Measurements from ENCODE around the gene BCL2L2. TPM values are rescaled to one million over a fixed set of nuclear protein-coding genes. Genes with fewer than 3 reads are reported as not detected.

The BCL2L2 gene
- total and polyA plus RNA-seq, 10 of the 15 experiments (the other 5 are each of a cell fraction or from before 2014, with no cell fraction given) = 1.4 to 14.7 (median 7.1) TPM

DNA sequence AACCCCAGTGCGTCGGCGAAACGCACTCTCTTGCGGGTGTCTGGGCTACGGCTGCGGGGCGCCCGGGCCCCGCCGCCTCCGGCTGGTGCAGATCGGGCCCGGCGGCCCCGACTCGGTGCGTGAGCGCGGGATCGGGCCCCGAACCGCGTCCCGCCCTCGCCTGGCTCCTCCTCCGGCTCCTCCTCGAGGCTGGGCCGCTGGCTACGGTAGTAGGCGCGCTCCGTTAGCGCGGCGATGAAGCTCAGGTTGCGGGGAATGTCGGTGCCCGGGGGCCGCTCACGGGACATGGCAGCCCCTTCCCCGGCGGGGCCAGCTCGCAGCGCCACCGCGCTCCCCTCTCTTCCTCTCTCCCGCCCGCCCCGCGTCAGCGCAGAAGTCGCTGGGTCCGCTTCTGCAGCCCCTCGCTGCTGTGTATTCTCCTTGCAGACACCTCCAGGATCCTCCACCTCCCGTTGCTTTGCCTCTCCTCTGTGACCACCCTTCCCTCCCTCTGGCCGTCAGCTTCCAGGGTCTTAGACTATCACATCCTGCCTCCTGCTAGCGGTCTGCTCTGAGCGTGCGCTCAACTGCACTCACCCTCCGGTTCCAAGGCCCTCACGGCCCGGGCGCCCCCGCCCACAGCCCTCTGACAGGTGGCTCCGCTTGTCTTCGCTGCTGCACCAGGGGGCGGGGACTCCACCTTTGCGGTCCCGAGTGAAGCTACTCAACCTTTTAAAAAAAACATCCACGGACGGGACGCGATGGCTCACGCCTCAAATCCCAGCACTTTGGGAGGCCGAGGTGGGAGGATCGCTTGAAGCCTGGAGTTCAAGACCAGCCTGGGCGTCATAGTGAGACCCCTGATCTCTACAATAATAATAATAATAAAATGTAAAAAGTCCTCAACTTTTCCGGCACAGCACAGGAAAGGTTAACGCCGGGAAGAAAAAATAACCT is 4.1 kb upstream of the BCL2L2 start, which contains the start of gene PPP1R3E:
PPP1R3E (minus strand) TSS at position 570 of the 936 bp plus-strand sequence; CDS start at position 287, 283 bp downstream.
- no peaks in the 10 kb centered on the region for H3K36me3 ChIP-seq (ENCODE audit: control insufficient read depth in 2 of 2, insufficient read depth in 2 of 2, low read length in 1 of 2)
- intact Hi-C loops (cut with micrococcal nuclease; ENCODE audit: unreplicated experiment) (no loop called here), in situ Hi-C loops (cut with MboI) (loop anchor here (10.0 to 25.0 kb wide), 2 partner anchors 810 to 1132 kb away; partner anchors contain the start of genes DCAF11 and NRL)
- SMC1A ChIA-PET (ENCODE audit: uncharacterized antibody, unreplicated experiment) = interaction anchor here (0.8 to 7.1 kb wide), 5 partner anchors 10 to 226 kb away, joined by 3 to 48 read pairs (median 3); partner anchors contain the start of genes ACIN1, C14orf119, HOMEZ and PABPN1
- H3K79me2 ChIP-seq (ENCODE audit: control insufficient read depth, insufficient read depth, low read length) = peaks cover 23% of the 10 kb centered on the region
- peak within 1 kb of the TSS; percentile 92 for H2AFZ ChIP-seq (ENCODE audit: control insufficient read depth, low read depth, low read length)
- FAIRE-seq = peak; percentile 59
- RAD21 ChIA-PET (ENCODE audit: unreplicated experiment) = interaction anchor here (0.8 to 8.7 kb wide), 3 partner anchors 17 to 208 kb away, joined by 4 to 103 read pairs (median 21); partner anchors contain the start of genes ACIN1, C14orf119, HOMEZ and PABPN1
- peak within 1 kb of the TSS; percentile 67 for H3K4me3 ChIP-seq
- H3K4me1 ChIP-seq (ENCODE audit: control insufficient read depth, insufficient read depth, low read length) = peaks cover 14% of the 10 kb centered on the region
- no peaks in the 10 kb centered on the region for H3K27me3 ChIP-seq (replicated peaks in 1 of 2; ENCODE audit: control insufficient read depth in 2 of 2, insufficient read depth in 2 of 2, low read length in 1 of 2)
- BruUV-seq (replicated peaks) = no TSS peak
- H3K9ac ChIP-seq (ENCODE audit: control insufficient read depth, insufficient read depth, low read length) = peak within 1 kb of the TSS; percentile 78
- POLR2A ChIA-PET = interaction anchor here (0.6 to 5.7 kb wide), 5 partner anchors 14 to 208 kb away, joined by 3 to 98 read pairs (median 4); partner anchors contain the start of genes ACIN1, C14orf119, HOMEZ and PABPN1
- DNase-seq (ENCODE audit: low read depth, low spot score) = no peak
- peak within 1 kb of the TSS; percentile 73 for H3K4me2 ChIP-seq (ENCODE audit: control insufficient read depth, insufficient read depth)
- no peaks in the 10 kb centered on the region for H3K9me3 ChIP-seq (replicated peaks; ENCODE audit: control insufficient read depth, insufficient read depth, low read length)
- CTCF ChIA-PET = interaction anchor here (0.7 to 5.8 kb wide), 15 partner anchors 8 to 234 kb away, joined by 3 to 77 read pairs (median 4); partner anchors contain the start of genes HOMEZ and PABPN1
- H4K20me1 ChIP-seq (ENCODE audit: control insufficient read depth, insufficient read depth) = no peaks in the 10 kb centered on the region
- peak; percentile 60 for ATAC-seq
- H3K27ac ChIP-seq (ENCODE audit: control insufficient read depth, insufficient read depth) = peak within 1 kb of the TSS; percentile 84
- under 1% methylated on average over 74 of the region's 81 CpGs for WGBS (ENCODE audit: insufficient coverage, insufficient replicate concordance, low lambda C conversion rate, missing lambda C conversion rate)
- peak; percentile 84 for TF ChIP-seq POLR2A (IDR thresholded peaks at IDR 0.05; ENCODE audit: low read depth, low read length)
- TF ChIP-seq RUNX3 (IDR thresholded peaks at IDR 0.05; ENCODE audit: low read length) = peak; percentile 75
- TF ChIP-seq PAX8 (IDR thresholded peaks at IDR 0.05) = no peak
- TF ChIP-seq, protein P1, sequence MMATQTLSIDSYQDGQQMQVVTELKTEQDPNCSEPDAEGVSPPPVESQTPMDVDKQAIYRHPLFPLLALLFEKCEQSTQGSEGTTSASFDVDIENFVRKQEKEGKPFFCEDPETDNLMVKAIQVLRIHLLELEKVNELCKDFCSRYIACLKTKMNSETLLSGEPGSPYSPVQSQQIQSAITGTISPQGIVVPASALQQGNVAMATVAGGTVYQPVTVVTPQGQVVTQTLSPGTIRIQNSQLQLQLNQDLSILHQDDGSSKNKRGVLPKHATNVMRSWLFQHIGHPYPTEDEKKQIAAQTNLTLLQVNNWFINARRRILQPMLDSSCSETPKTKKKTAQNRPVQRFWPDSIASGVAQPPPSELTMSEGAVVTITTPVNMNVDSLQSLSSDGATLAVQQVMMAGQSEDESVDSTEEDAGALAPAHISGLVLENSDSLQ (IDR thresholded peaks at IDR 0.05) = peak; percentile 78
- TF ChIP-seq BACH1 (IDR thresholded peaks at IDR 0.05; ENCODE audit: borderline replicate concordance) = peak; percentile 37; the same call in 1 of the 2 replicates
- TF ChIP-seq, protein P2, sequence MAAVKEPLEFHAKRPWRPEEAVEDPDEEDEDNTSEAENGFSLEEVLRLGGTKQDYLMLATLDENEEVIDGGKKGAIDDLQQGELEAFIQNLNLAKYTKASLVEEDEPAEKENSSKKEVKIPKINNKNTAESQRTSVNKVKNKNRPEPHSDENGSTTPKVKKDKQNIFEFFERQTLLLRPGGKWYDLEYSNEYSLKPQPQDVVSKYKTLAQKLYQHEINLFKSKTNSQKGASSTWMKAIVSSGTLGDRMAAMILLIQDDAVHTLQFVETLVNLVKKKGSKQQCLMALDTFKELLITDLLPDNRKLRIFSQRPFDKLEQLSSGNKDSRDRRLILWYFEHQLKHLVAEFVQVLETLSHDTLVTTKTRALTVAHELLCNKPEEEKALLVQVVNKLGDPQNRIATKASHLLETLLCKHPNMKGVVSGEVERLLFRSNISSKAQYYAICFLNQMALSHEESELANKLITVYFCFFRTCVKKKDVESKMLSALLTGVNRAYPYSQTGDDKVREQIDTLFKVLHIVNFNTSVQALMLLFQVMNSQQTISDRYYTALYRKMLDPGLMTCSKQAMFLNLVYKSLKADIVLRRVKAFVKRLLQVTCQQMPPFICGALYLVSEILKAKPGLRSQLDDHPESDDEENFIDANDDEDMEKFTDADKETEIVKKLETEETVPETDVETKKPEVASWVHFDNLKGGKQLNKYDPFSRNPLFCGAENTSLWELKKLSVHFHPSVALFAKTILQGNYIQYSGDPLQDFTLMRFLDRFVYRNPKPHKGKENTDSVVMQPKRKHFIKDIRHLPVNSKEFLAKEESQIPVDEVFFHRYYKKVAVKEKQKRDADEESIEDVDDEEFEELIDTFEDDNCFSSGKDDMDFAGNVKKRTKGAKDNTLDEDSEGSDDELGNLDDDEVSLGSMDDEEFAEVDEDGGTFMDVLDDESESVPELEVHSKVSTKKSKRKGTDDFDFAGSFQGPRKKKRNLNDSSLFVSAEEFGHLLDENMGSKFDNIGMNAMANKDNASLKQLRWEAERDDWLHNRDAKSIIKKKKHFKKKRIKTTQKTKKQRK (IDR thresholded peaks at IDR 0.05; ENCODE audit: low read depth, low read length) = no peak
- TF ChIP-seq CBX5 (IDR thresholded peaks at IDR 0.05; ENCODE audit: low read depth) = 0 out of 2 replicates have a peak, but pooled peaks have one; percentile 66
- no peak for TF ChIP-seq EP300 (IDR thresholded peaks at IDR 0.05; ENCODE audit: borderline replicate concordance in 1 of 2, control insufficient read depth in 1 of 2, low read depth in 2 of 2, low read length in 2 of 2)
- TF ChIP-seq LARP7 (IDR thresholded peaks at IDR 0.05) = peak; percentile 59; the same call in 1 of the 2 replicates
- TF ChIP-seq, protein P3, sequence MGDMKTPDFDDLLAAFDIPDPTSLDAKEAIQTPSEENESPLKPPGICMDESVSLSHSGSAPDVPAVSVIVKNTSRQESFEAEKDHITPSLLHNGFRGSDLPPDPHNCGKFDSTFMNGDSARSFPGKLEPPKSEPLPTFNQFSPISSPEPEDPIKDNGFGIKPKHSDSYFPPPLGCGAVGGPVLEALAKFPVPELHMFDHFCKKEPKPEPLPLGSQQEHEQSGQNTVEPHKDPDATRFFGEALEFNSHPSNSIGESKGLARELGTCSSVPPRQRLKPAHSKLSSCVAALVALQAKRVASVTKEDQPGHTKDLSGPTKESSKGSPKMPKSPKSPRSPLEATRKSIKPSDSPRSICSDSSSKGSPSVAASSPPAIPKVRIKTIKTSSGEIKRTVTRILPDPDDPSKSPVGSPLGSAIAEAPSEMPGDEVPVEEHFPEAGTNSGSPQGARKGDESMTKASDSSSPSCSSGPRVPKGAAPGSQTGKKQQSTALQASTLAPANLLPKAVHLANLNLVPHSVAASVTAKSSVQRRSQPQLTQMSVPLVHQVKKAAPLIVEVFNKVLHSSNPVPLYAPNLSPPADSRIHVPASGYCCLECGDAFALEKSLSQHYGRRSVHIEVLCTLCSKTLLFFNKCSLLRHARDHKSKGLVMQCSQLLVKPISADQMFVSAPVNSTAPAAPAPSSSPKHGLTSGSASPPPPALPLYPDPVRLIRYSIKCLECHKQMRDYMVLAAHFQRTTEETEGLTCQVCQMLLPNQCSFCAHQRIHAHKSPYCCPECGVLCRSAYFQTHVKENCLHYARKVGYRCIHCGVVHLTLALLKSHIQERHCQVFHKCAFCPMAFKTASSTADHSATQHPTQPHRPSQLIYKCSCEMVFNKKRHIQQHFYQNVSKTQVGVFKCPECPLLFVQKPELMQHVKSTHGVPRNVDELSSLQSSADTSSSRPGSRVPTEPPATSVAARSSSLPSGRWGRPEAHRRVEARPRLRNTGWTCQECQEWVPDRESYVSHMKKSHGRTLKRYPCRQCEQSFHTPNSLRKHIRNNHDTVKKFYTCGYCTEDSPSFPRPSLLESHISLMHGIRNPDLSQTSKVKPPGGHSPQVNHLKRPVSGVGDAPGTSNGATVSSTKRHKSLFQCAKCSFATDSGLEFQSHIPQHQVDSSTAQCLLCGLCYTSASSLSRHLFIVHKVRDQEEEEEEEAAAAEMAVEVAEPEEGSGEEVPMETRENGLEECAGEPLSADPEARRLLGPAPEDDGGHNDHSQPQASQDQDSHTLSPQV (IDR thresholded peaks at IDR 0.05) = no peak
- no peak for TF ChIP-seq SPI1 (IDR thresholded peaks at IDR 0.05; ENCODE audit: borderline replicate concordance, insufficient read depth, low read depth, low read length)
- peak; percentile 26; the same call in 1 of the 2 replicates for TF ChIP-seq NR2F1 (conservative IDR thresholded peaks at IDR 0.05)
- peak; percentile 27; the same call in 1 of the 2 replicates for TF ChIP-seq PML (IDR thresholded peaks at IDR 0.05; ENCODE audit: low read length)
- TF ChIP-seq SREBF2 (IDR thresholded peaks at IDR 0.05; ENCODE audit: low read length) = no peak

Data from GM12878 (cell line).